Measurements from ENCODE around the gene RAG2. TPM values are rescaled to one million over a fixed set of nuclear protein-coding genes. Genes with fewer than 3 reads are reported as not detected.

RAG2 gene
- not detected for total RNA-seq

GRCh38 chr11:36598051-36598450, at the start of gene RAG2:
RAG2 (minus strand) TSS chr11:36598236; CDS start chr11:36594168, 4,068 bp downstream.
- H3K27me3 ChIP-seq: no peaks in the 10 kb centered on the region
- H3K4me3 ChIP-seq: no peak within 1 kb of the TSS
- TF ChIP-seq POLR2AphosphoS5 (IDR thresholded peaks at IDR 0.05): no peak
- no peak within 1 kb of the TSS for H3K27ac ChIP-seq
- intact Hi-C loops (cut with DNase I; ENCODE audit: low total_unique reads): no loop called here
- peaks cover 0 to 9% of the 10 kb centered on the region in 2 donors for H3K4me1 ChIP-seq
- no peaks in the 10 kb centered on the region for H3K9me3 ChIP-seq
- DNase-seq (ENCODE audit: low spot score in 2 of 2): no peak
- H3K36me3 ChIP-seq: no peaks in the 10 kb centered on the region

- no peak overlapping the region for H3K4me3 ChIP-seq
- intact Hi-C loops (cut with DNase I; ENCODE audit: low total_unique reads): no loop called here
- no peaks in the 10 kb centered on the region for H3K4me1 ChIP-seq
- no peaks in the 10 kb centered on the region for H3K9me3 ChIP-seq
- DNase-seq (ENCODE audit: low spot score in 2 of 2): no peak
- H3K27ac ChIP-seq: no peak overlapping the region
- H3K27me3 ChIP-seq: no peaks in the 10 kb centered on the region
- H3K36me3 ChIP-seq: no peaks in the 10 kb centered on the region
- no peak for TF ChIP-seq POLR2A (IDR thresholded peaks at IDR 0.05)
- TF ChIP-seq CTCF (IDR thresholded peaks at IDR 0.05): no peak
- TF ChIP-seq POLR2AphosphoS5 (IDR thresholded peaks at IDR 0.05): no peak
Observed at GRCh38 chr11:36638556-36638955, 40.5 kb upstream of the RAG2 start.

GRCh38 chr11:36635066-36635862, 37.2 kb upstream of the RAG2 start:
- intact Hi-C loops (cut with DNase I; ENCODE audit: low total_unique reads): no loop called here
- Histone ChIP-seq H3K27me3 (no peaks in the 10 kb centered on the region), H3K4me3 (no peak overlapping the region), H3K27ac (no peak overlapping the region), H3K4me1 (no peaks in the 10 kb centered on the region), H3K9me3 (no peaks in the 10 kb centered on the region), H3K36me3 (no peaks in the 10 kb centered on the region)
- no peak for TF ChIP-seq POLR2AphosphoS5 (IDR thresholded peaks at IDR 0.05)
- no peak for TF ChIP-seq POLR2A (IDR thresholded peaks at IDR 0.05)
- no peak for TF ChIP-seq CTCF (IDR thresholded peaks at IDR 0.05)
- DNase-seq (ENCODE audit: low spot score in 2 of 2): no peak

DNA sequence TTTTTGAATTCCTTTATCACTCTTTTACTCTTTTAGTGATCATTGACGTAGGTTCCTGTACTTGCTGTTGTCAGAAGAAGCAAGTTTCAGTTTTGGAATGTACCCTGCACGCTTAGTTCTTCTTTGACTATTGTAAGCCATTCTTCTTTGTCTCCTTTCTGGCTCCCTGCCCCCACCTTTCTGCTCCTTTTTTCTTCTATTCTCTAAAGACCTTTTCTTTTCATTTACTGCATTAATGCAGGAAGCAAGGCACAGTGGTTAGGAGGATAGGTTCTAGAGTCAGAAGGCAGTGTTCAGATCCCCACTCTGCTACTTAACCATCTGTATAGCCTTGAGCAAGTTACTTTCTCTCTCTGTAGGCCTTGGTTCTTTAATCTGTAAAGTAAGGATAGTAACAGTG, 33.7 kb upstream of the RAG2 start:
- H3K27ac ChIP-seq: no peak overlapping the region
- TF ChIP-seq POLR2A (IDR thresholded peaks at IDR 0.05) (no peak), POLR2AphosphoS5 (IDR thresholded peaks at IDR 0.05) (no peak), CTCF (IDR thresholded peaks at IDR 0.05) (no peak)
- no peaks in the 10 kb centered on the region for H3K36me3 ChIP-seq
- H3K27me3 ChIP-seq: no peaks in the 10 kb centered on the region
- DNase-seq (ENCODE audit: low spot score in 2 of 2): no peak
- H3K9me3 ChIP-seq: no peaks in the 10 kb centered on the region
- intact Hi-C loops (cut with DNase I; ENCODE audit: low total_unique reads): no loop called here
- H3K4me3 ChIP-seq: no peak overlapping the region
- H3K4me1 ChIP-seq: no peaks in the 10 kb centered on the region

- Histone ChIP-seq H3K4me3 (no peak overlapping the region), H3K27ac (no peak overlapping the region), H3K9me3 (no peaks in the 10 kb centered on the region), H3K27me3 (no peaks in the 10 kb centered on the region), H3K4me1 (no peaks in the 10 kb centered on the region), H3K36me3 (no peaks in the 10 kb centered on the region)
- DNase-seq (ENCODE audit: low spot score in 2 of 2): no peak
- intact Hi-C loops (cut with DNase I; ENCODE audit: low total_unique reads): no loop called here
- TF ChIP-seq POLR2A (IDR thresholded peaks at IDR 0.05): no peak
- TF ChIP-seq POLR2AphosphoS5 (IDR thresholded peaks at IDR 0.05): no peak
- no peak for TF ChIP-seq CTCF (IDR thresholded peaks at IDR 0.05)
Observed at GRCh38 chr11:36628765-36629244, 30.8 kb upstream of the RAG2 start.

Data from breast epithelium (tissue), 4 donors.